NCI-H748 treated with DMSO at 0.1 percent for 48 hours (cell line): ENCODE results near the gene SERPINA9.
"Not testable (repeated sequence)": the region's sequence is repeated elsewhere in the genome, so short reads cannot be mapped to it uniquely, and the experiment has no call there.

Source experiments
- DNase-seq: peaks from one replicate; lab custom pipeline; 2025; lab: John Stamatoyannopoulos, UW

The SERPINA9 gene

GRCh38 chr14:94486883-94487282 is 10.9 kb upstream of the SERPINA9 start:
- DNase-seq = no peak

DNA sequence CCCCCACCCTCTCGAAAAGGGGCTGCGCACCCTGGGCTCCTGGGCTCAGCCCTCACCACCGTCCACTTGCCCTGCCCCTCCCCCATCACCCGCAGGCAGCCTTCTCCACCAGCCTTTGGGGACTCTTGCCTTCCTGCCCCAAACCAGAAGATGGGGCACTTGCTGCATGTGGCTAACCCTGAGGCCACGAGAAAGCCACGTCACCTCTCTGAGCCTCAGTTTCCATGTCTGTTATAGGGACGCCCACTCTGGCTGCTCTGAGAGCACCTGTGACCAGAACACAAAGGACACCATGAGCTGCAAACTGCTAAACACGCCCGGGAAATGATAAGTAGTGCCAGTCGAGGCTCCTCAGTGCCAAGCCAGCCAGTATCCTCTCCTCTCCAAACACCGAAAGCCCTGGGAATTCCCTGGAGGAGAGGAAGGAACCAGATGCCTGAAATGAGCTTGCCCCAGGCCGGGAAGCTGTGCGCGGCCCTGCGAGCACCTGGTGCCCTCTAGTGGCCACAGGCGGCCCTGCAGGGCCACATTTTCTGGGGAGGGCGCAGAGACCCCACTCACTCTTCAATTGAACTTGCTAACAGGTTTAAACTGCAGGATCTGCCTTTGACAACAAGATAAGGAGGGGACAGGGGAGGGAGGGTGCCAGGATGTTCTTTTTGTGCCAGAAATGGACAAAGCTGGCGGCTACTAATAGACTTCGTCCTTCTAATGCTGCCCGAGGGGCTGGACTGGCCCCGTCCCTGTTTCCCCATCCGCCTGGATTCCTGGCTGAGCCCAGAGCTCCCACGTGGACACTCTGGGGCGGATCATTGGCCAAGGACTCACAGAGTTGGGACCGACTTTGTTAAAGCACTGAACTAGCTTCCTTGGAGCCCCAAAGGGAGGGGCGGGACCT is 10.2 kb upstream of the SERPINA9 start:
- DNase-seq = peak; percentile 36

- no peak for DNase-seq
These were observed 8.5 kb upstream of the SERPINA9 start for GRCh38 chr14:94484481-94484880.

DNA sequence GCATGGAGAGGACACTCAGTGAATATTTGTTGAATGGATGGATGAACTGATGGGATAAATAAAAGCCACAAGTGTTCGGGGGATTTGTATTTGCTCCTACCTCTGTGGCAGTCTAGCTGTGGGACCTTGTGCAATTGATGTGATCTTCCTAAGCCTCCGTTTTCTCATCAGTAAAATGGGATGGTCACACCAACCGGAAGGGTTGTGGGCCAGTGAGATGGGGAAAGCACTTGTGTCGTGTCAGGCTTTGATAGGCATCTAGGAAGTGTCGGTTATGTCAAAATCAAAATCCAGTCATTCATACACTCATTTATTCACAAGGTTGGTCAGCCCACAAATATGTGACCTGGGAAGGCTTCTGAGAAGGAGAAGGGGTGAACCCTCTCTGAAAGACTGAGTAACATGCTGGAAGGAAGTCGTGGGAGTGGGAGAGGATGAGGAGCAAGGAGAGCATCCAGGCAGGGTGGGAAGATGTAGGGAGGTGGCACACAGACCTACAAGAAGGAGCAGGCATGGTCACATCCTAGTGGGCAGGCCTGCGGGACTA is 7.8 kb upstream of the SERPINA9 start:
- no peak for DNase-seq

- DNase-seq = no peak
These were observed 7.1 kb upstream of the SERPINA9 start for GRCh38 chr14:94483071-94483451.

DNA sequence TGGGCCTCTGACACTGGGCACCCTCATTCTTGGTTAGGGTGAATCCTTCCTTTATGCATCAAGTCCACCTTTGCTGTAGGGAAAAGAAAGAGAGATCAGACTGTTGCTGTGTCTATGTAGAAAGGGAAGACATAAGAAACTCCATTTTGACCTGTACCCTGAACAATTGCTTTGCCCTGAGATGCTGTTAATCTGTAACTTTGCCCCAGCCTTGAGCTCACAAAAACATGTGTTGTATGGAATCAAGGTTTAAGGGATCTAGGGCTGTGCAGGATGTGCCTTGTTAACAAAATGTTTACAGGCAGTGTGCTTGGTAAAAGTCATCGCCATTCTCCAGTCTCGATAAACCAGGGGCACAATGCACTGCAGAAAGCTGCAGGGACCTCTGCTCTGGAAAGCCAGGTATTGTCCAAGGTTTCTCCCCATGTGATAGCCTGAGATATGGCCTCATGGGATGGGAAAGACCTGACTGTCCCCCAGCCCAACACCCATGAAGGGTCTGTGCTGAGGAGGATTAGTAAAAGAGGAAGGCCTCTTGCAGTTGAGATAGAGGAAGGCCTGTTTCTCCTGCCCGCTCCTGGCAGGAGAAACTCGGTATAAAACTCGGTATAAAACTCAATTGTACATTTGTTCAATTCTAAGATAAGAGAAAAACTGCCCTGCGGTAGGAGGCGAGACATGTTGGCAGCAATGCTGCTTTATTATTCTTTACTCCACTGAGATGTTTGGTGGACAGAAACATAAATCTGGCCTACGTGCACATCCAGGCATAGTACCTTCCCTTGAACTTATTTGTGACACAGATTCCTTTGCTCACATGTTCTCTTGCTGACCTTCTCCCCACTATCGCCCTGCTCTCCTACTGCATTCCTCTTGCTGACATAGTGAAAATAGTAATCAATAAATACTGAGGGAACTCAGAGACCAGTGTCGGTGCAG is 6.4 kb upstream of the SERPINA9 start:
- DNase-seq = not testable (repeated sequence)

DNA sequence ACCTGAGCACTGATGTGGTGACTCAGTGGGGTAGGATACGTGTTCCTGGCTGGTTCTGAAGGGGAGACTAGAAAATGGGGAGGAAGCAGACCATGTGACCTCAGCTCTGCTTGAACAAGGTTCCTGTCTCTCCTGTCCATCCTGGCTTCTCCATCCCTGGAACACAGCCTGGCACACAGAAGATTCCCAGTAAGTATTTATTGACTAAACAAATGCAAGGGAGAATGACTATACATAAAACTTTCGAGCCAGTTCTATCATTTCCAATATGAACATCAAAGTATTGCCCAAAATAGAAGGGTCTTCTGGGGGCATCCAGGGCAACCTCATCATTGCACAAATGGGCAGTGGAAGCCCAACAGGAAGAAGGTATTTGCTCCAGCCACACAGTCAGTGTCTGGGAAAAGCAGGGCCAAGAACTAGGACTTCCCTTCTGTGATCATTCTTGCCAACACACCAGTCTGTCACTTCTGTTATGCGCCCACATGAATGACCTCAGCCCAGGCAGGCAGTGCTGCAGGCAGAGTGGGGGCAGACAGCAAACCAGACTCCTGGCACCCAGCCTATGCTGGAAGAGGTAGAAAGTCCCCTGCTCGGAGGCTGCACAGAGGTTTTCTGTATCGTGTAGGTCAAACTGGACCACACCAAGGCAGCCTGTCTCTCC is 5.6 kb upstream of the SERPINA9 start:
- DNase-seq = no peak

- DNase-seq = no peak
These were observed 4.8 kb upstream of the SERPINA9 start for GRCh38 chr14:94480809-94481208.

GRCh38 chr14:94478420-94478819 is 2.4 kb upstream of the SERPINA9 start:
- DNase-seq = no peak

- no peak for DNase-seq
These were observed 1.4 kb downstream of the SERPINA9 start for GRCh38 chr14:94474581-94475031.

DNA sequence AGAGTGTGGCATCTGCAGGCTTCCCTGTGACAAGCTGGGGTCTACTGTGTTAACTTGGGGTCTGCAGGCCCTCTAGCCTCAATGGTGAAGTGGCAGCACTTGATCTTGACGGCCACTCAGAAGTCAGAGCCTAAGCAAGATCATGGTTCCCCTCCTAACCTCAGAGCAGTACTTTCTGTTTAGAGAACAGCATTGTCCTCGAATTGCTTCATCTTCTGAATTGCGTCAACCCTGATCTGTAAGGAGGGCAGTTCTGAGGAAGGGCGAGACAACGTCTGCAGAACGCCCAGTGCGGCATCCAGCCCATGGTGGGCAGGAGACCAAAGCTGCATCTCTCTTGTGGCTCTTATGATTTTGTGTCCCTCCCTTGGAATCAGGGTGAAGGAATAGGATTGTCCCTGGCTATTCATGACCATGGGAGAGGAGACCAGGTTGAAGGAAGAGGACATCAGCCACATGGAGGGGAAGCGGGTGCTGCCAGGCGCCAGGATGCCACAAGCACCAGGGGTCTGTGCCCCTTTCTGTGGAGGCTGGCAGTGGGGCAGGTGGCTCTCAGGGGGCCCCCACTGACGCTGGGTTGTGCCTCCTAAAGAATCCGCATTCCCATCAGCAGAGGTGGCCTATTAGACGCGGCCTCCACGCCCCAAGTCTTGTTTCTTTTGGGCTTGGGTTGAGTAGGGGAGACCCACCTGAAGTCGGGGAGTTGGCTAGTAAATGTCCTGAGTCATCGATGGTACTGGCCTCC is 2.2 kb downstream of the SERPINA9 start:
- DNase-seq = no peak

DNA sequence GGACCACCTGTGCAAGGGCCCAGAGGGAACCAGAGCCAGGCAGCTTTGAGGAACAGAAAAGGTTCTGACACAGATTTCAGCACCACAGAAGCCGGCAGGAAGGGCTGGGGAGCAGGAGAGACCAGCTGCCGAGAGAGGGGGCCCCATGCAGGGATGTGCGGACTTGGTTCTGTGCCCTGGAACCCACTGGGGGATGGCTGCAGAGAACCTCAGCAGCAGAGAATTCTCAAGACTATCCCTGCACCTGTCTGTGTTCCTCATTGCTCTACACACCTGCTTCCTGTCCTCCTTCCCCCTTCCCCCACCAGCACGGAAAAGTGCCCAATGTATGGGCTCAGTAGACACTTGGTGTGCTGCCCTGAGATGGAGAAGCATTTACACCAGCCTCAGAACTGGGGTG is 3.2 kb downstream of the SERPINA9 start:
- DNase-seq = no peak

GRCh38 chr14:94471045-94471444 is 5.0 kb downstream of the SERPINA9 start:
- no peak for DNase-seq

- DNase-seq = no peak
These were observed 5.7 kb downstream of the SERPINA9 start for GRCh38 chr14:94470311-94470710.

DNA sequence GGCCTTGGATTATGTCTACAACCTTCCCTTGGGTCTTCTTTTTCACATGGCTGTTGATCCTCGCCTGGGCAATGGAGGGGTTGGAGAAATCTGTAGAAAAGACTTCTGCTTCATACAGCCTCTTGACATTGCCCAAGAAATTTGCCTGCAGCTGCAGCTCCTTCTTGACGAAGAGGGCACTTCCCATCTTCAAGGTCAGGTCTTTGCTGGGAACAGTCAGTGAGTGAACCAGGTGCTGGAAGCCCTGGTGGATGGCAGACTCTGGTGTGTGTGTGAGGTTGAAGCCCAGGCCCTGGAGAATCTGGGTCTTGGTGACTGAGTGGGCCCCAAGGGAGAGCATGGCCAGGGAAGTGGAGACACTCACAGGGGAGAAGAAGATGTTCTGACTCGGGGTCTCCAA is 6.7 kb downstream of the SERPINA9 start:
- no peak for DNase-seq

DNA sequence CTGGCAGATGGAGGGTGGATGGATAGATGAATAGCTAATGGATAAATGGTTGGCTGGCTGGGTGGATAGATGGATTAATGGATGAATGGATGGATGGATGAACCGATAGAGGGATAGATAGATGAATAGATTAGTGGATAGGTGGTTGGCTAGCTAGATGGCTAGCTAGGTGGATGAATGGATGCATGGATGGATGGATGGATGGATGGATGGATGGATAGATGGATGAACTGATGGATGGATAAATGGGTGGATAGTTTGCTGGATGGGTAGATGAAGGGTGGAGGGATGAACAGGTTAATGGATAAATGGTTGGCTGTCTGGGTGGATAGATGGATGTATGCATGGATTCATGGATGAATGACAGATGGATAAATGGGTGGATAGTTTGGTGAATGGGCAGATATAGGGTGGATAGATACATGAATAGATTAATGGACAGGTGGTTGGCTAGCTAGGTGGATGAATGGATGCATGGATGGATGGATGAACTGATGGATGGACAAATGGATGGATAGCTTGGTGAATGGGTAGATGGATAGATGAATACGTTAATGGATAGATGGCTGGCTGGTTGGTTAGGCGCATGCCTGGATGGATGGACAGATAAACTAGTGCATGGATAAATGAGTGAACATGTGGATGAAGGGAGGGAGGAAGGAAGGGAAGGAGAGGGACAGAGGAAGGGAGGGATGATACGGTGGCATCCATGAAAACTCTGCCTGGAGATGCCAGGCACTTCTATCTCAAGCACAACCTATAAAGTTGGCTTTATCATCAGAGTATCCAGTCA is 8.1 kb downstream of the SERPINA9 start:
- DNase-seq = no peak

DNA sequence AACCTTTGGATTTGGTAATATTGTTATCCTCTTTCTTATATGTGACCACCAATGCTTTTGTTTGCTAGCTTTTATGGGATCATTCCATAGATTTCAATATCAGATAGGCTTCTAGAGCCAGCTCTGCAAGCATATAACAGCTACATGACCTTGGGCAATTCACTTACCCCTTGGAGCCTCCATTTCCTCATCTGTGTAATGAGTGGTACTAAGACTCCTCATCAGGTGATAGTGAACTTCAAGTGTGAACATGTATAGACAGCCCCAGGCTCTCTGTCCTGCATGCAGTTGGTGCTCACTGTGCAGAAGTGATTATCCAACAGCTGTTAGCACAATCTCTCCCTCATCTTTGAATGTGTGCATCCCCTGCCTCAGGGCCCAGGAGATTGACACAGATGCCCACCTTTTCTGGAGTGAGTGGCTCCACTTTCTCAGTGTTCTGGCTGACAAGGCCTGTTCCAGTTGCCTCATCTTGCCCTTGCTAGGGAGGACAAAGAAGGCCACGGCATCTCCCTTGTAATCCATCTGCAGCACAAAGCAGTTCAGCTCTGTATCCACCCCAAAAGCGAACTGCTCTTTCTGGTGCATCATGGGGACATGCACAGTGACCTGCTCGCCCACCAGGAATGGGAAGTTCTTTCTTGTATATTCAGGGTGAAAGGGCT is 9.2 kb downstream of the SERPINA9 start:
- DNase-seq = no peak

- DNase-seq = no peak
These were observed 11.0 kb downstream of the SERPINA9 start for GRCh38 chr14:94465042-94465441.

GRCh38 chr14:94464290-94464689 is 11.7 kb downstream of the SERPINA9 start:
- no peak for DNase-seq
